Prostate gland (tissue), 2 donors: Measurements from ENCODE around the gene NDUFA8.

ENCODE experiments used
- POLR2A ChIP-seq: fragments of 450-650 bp; IDR thresholded peaks from one replicate; pipeline ENCODE4 v1.6.1; 2016; ENCODE audit warnings: antibody characterized with exemption, mild to moderate bottlenecking
- POLR2AphosphoS5 ChIP-seq: sonication (generic); formaldehyde crosslinking; IDR thresholded peaks from one replicate; pipeline ENCODE4 v1.6.1; 2017; ENCODE audit warnings: antibody characterized with exemption
- TF ChIP-seq, protein P1 (sequence below), 4 experiments: fragments of 200-600 bp in 2 of 4; fragments of 450-650 bp in 2 of 4; sonication (generic) in 2 of 4; IDR thresholded peaks; 1 replicate in 3 of 4; 2 replicates in 1 of 4; pipeline ENCODE4 v1.5.1; 2016 to 2019; ENCODE audit warnings: antibody characterized with exemption in 4 of 4, mild to moderate bottlenecking in 2 of 4, moderate library complexity in 2 of 4

DNA sequence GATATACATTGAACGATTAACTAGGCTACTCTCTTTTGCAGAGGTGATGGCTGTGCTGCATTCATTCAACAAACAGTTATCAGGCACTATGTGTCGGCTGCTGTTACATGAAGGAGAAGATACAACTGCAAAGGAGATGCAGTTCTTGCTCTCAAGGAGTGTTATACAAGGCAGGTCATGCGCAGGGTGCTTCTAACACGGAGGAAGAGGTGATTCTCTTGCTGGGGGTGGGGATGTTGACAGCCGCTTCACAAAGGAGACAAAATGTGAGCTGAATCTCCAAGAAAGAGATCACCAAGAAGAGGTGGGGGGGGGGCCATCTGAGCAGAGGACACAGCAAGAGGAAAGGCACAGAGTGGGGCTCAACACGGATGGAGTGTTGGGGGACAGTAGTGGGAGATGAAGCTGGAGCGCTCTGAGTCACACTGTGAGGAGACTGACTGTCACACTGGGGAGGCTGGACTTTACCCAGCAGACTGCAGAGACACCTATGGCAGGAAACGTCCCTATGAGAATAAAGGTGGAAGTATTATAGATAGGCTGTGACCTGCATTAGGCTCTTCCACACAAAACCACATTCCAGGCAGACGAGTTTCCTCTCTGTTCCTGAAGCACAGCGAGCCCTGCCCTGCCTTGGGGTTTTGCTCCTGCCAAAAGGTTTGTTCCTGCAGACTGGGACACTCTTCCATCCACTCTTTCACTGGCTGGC lies 20.9 kb downstream of the NDUFA8 start:
- TF ChIP-seq, protein P1, sequence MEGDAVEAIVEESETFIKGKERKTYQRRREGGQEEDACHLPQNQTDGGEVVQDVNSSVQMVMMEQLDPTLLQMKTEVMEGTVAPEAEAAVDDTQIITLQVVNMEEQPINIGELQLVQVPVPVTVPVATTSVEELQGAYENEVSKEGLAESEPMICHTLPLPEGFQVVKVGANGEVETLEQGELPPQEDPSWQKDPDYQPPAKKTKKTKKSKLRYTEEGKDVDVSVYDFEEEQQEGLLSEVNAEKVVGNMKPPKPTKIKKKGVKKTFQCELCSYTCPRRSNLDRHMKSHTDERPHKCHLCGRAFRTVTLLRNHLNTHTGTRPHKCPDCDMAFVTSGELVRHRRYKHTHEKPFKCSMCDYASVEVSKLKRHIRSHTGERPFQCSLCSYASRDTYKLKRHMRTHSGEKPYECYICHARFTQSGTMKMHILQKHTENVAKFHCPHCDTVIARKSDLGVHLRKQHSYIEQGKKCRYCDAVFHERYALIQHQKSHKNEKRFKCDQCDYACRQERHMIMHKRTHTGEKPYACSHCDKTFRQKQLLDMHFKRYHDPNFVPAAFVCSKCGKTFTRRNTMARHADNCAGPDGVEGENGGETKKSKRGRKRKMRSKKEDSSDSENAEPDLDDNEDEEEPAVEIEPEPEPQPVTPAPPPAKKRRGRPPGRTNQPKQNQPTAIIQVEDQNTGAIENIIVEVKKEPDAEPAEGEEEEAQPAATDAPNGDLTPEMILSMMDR (IDR thresholded peaks at IDR 0.05): no peak
- no peak for TF ChIP-seq POLR2A
- TF ChIP-seq POLR2AphosphoS5: no peak
